SK-N-MC (cell line): Measurements from ENCODE around the gene ESYT2.

Experiments
- DNase-seq: peaks from one replicate; pipeline ENCODE4 v3.0.0-alpha.2; 2011; ENCODE audit warnings: low read depth, low spot score
- H3K27ac ChIP-seq: fragments of 200-600 bp; sonication (generic); 2 replicates; pipeline ENCODE4 v1.5.1; 2016; ENCODE audit warnings: mixed run types
- H3K36me3 ChIP-seq: fragments of 200-600 bp; sonication (generic); 2 replicates; pipeline ENCODE4 v1.6.1; 2017; ENCODE audit warnings: antibody characterized with exemption, low read length, mixed read lengths; ENCODE audit not compliant: insufficient read depth
- H3K4me3 ChIP-seq: fragments of 200-600 bp; sonication (generic); 2 replicates; pipeline ENCODE4 v1.5.1; 2016
- H3K9ac ChIP-seq: fragments of 200-600 bp; sonication (generic); 2 replicates; pipeline ENCODE4 v1.8.0; 2017; ENCODE audit warnings: mixed run types, mixed read lengths; ENCODE audit not compliant: insufficient read length
- H3K9me3 ChIP-seq: fragments of 200-600 bp; sonication (generic); 2 replicates; pipeline ENCODE4 v1.6.1; 2017; ENCODE audit warnings: low read depth, mild to moderate bottlenecking, antibody characterized with exemption, low read length, moderate library complexity, mixed read lengths
- EZH2 ChIP-seq: fragments of 200-600 bp; sonication (generic); IDR thresholded peaks from one replicate; pipeline ENCODE4 v1.6.1; 2017; ENCODE audit warnings: antibody characterized with exemption
- FOXP2 ChIP-seq: optimal IDR thresholded peaks from 2 replicates; pipeline ENCODE3; 2011; ENCODE audit warnings: mild to moderate bottlenecking, moderate library complexity; ENCODE audit not compliant: insufficient read depth; ENCODE audit errors: extremely low read length, control extremely low read depth
- POLR2AphosphoS5 ChIP-seq: IDR thresholded peaks from 2 replicates; pipeline ENCODE4 v1.6.1; 2012; ENCODE audit warnings: mild to moderate bottlenecking, low read depth, low read length, borderline replicate concordance

The ESYT2 gene

DNA sequence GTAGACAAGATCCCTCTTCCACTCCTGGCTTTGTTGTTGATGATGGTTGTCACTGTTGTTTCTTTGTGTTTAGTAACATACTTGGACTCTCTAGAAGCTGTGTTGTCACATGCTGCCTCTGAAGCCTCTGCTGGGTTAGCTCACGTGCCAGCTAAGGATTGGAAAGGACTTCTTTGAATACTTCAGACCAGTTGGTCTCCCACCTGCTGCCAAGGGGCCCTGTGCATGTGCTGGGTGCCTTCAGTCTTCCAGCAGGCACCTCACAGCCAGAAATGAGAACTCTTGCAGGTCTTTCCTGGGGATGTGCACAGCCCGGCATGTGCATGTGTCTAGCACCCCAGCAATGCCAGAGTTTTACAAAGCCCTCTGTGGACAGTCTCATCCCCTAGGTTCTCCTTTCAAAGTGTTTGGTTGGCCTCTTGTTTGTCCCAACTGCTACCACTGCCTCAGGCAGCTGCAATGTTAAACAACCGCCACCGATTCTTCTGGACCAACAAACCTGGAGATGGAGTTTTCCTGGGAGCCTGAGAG is 103.0 kb downstream of the ESYT2 start:
- Histone ChIP-seq H3K9ac (no peak overlapping the region), H3K4me3 (no peak overlapping the region), H3K27ac (no peak overlapping the region), H3K9me3 (no peaks in the 10 kb centered on the region), H3K36me3 (no peaks in the 10 kb centered on the region)
- DNase-seq: no peak
- TF ChIP-seq POLR2AphosphoS5: no peak
- no peak for TF ChIP-seq EZH2
- no peak for TF ChIP-seq FOXP2

DNA sequence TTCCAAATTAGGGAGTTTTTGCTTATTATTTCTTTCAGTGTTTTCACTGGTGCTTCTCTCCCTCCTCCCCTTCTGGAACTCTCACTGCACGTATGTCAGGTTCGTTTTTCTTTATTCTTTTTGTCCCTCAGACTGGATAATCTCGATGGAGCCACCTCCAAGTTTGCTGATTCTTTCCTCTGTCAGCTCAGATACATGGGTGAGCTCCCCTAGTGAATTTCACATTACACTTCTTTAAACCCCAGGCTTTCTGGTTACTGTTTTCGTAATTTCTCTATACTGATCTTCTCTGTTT is 103.9 kb downstream of the ESYT2 start:
- Histone ChIP-seq H3K9ac (no peak overlapping the region), H3K9me3 (no peaks in the 10 kb centered on the region), H3K36me3 (no peaks in the 10 kb centered on the region), H3K4me3 (no peak overlapping the region), H3K27ac (no peak overlapping the region)
- no peak for TF ChIP-seq EZH2
- no peak for TF ChIP-seq FOXP2
- no peak for TF ChIP-seq POLR2AphosphoS5
- no peak for DNase-seq

- Histone ChIP-seq H3K9me3 (no peaks in the 10 kb centered on the region), H3K9ac (no peak overlapping the region), H3K4me3 (no peak overlapping the region), H3K36me3 (no peaks in the 10 kb centered on the region), H3K27ac (no peak overlapping the region)
- no peak for DNase-seq
- TF ChIP-seq EZH2 (no peak), POLR2AphosphoS5 (no peak), FOXP2 (no peak)
Observed at GRCh38 chr7:158724658-158725505, 104.4 kb downstream of the ESYT2 start.

DNA sequence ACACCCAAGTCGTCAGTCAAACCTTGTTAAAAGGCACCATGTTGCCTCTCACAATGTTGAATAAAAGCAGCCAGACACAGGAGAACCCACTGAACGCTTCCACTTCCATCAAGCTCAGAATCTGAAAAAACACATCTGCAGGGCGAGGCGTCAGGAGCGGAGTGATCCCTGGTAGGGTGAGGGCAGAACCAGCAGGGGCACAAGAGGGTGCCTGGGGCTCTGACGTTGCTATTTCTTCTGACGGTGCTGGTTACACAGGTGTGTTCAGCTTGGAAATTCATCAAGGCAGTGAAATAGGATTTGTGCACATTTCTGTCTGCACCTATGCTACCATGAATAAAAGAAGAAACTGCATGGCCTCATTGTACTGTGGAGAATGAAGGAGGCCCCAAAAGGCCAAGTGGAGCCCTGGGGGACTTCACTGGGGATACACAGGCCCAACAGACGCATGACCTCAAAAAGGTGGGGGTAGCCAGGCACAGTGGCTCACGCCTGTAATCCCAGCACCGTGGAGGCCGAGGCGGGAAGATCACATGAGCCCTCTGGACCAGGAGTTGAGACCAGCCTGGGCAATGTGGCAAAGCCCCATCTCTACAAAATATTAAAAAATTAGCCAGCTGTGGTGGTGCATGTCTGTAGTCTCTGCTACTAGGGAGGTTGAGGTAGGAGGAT is 105.5 kb downstream of the ESYT2 start:
- Histone ChIP-seq H3K36me3 (no peaks in the 10 kb centered on the region), H3K4me3 (no peak overlapping the region), H3K9ac (no peak overlapping the region), H3K9me3 (no peaks in the 10 kb centered on the region), H3K27ac (no peak overlapping the region)
- TF ChIP-seq POLR2AphosphoS5: no peak
- no peak for TF ChIP-seq FOXP2
- no peak for TF ChIP-seq EZH2
- no peak for DNase-seq

- no peak overlapping the region for H3K27ac ChIP-seq
- DNase-seq: no peak
- no peak overlapping the region for H3K4me3 ChIP-seq
- no peaks in the 10 kb centered on the region for H3K9me3 ChIP-seq
- TF ChIP-seq POLR2AphosphoS5 (no peak), EZH2 (no peak), FOXP2 (no peak)
- H3K36me3 ChIP-seq: no peaks in the 10 kb centered on the region
- H3K9ac ChIP-seq: no peak overlapping the region
Observed at GRCh38 chr7:158723266-158723665, 106.0 kb downstream of the ESYT2 start.

DNA sequence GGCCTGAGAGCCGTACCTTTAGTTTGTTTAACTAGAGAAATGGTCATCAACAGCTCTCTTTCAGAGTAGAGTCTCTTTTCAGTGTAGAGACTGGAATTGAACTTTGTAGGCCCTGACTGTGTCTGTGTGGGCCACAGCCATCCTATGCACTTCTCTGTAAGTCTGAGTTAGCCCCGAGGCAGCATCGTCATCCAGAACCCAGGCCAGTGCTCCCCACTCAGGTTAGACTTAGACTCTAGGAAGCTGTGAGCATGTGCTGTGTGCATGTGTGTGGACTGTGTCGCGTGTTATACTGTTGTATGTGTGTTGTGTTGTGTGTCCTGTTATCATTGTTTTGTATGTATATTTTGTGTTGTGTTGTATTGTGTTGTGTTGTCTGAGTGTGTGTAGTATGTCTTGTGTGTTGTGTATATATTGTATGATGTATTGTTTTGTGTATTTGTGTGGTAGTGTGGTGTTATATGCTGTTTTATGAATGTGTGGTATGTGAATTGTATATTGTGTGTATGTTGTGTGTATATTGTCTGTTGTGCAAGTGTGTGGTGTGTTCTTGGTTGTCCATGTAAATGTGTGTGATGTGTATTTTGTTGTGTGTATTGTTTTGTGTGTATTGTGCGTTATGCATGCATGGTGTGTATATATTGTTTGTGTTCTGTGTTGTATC is 106.6 kb downstream of the ESYT2 start:
- no peak overlapping the region for H3K9ac ChIP-seq
- no peak for TF ChIP-seq FOXP2
- no peaks in the 10 kb centered on the region for H3K9me3 ChIP-seq
- no peak overlapping the region for H3K4me3 ChIP-seq
- no peak overlapping the region for H3K27ac ChIP-seq
- DNase-seq: no peak
- no peaks in the 10 kb centered on the region for H3K36me3 ChIP-seq

DNA sequence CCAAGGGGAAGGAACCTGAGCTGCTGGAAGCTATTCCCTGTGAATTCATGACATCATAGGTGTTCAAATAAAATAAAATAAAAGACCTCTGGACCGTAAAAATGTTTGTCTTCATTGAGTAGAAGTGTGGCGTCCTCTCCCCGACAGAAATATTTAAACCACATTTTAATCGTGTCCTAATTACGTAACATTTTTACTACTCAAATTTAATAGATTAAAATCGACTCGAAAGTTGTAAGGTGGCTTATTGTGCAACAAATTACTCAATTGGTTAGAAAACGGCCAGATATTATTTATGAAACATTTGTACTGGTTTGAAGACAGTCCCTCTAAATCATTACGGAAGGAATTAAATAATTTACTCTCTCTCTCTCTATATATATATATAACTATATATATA is 109.2 kb downstream of the ESYT2 start:
- TF ChIP-seq FOXP2 (no peak), POLR2AphosphoS5 (no peak), EZH2 (no peak)
- Histone ChIP-seq H3K9ac (no peak overlapping the region), H3K9me3 (no peaks in the 10 kb centered on the region), H3K36me3 (no peaks in the 10 kb centered on the region), H3K4me3 (no peak overlapping the region), H3K27ac (no peak overlapping the region)
- no peak for DNase-seq

DNA sequence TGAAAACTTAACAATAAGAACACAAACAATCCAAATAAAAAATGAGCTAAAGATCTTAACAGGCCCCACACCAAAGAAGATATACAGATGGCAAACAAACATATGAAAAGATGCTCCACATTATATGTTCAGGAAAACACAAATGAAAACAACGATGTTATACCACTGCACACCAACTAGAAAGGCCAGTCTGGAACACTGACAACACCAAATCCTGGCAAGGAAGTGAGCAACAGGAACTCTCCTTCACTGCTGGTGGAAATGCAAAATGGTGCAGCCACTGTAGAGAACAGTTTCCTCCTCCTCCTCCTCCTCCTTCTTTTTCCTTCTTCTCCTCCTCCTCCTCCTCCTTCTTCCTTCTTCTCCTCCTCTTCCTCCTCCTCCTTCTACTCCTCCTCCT is 112.5 kb downstream of the ESYT2 start:
- TF ChIP-seq EZH2 (no peak), POLR2AphosphoS5 (no peak), FOXP2 (no peak)
- Histone ChIP-seq H3K4me3 (no peak overlapping the region), H3K9me3 (no peaks in the 10 kb centered on the region), H3K9ac (no peak overlapping the region), H3K36me3 (no peaks in the 10 kb centered on the region), H3K27ac (no peak overlapping the region)
- DNase-seq: no peak
